Measurements from ENCODE around the gene LHCGR.

The LHCGR gene

GRCh38 chr2:48781366-48781765 is 25.8 kb upstream of the LHCGR start:
- DNase-seq (ENCODE audit: low read depth), result no peak
- TF ChIP-seq, protein P1, sequence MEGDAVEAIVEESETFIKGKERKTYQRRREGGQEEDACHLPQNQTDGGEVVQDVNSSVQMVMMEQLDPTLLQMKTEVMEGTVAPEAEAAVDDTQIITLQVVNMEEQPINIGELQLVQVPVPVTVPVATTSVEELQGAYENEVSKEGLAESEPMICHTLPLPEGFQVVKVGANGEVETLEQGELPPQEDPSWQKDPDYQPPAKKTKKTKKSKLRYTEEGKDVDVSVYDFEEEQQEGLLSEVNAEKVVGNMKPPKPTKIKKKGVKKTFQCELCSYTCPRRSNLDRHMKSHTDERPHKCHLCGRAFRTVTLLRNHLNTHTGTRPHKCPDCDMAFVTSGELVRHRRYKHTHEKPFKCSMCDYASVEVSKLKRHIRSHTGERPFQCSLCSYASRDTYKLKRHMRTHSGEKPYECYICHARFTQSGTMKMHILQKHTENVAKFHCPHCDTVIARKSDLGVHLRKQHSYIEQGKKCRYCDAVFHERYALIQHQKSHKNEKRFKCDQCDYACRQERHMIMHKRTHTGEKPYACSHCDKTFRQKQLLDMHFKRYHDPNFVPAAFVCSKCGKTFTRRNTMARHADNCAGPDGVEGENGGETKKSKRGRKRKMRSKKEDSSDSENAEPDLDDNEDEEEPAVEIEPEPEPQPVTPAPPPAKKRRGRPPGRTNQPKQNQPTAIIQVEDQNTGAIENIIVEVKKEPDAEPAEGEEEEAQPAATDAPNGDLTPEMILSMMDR (IDR thresholded peaks at IDR 0.05; ENCODE audit: insufficient read depth, low read depth, low read length, missing control alignments), result no peak
- H3K4me3 ChIP-seq (ENCODE audit: low read length), result no peak overlapping the region

DNA sequence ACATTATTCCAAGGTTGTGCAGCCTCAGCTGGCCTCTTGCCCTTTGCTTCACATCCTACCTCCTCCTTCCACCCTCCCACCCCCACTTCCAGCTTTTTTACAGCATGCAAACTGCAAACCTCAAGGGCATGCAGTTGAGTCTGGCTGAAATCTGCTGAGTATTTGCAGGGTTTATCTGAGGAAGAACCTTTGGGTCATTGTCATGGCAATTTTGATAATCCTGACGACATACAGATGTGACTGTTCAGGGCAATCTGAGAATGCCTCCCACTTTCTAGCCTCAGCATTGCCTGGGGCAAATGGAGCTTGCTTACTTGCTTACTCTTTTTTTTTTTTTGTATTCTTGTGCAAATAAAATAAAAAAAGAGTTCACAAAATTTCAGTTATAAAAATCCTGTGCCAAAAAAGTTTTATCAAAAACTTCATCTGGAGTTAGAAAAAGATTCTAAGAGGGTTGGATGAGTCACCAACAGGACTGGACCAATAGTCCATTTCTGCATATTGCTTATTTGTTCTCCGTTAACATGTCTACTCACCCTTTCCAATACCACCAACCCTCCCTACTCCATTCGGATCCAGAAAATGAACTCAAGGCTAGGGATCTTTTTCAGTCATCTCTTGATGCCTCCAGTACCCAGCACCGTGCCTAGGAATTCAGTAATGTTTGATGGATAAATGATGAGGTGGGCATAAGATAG is 23.6 kb upstream of the LHCGR start:
- H3K4me3 ChIP-seq (ENCODE audit: low read length), result no peak overlapping the region
- TF ChIP-seq, protein P1 (IDR thresholded peaks at IDR 0.05; ENCODE audit: insufficient read depth, low read depth, low read length, missing control alignments), result no peak
- DNase-seq (ENCODE audit: low read depth), result no peak

- TF ChIP-seq, protein P1 (IDR thresholded peaks at IDR 0.05; ENCODE audit: insufficient read depth, low read depth, low read length, missing control alignments), result no peak
- no peak for DNase-seq (ENCODE audit: low read depth)
- H3K4me3 ChIP-seq (ENCODE audit: low read length), result no peak overlapping the region
Observed at GRCh38 chr2:48774251-48774650, 18.7 kb upstream of the LHCGR start.

- DNase-seq (ENCODE audit: low read depth), result no peak
- TF ChIP-seq, protein P1 (IDR thresholded peaks at IDR 0.05; ENCODE audit: insufficient read depth, low read depth, low read length, missing control alignments), result no peak
- H3K4me3 ChIP-seq (ENCODE audit: low read length), result no peak overlapping the region
Observed at GRCh38 chr2:48771241-48772014, 15.9 kb upstream of the LHCGR start.

- no peak for DNase-seq (ENCODE audit: low read depth)
- TF ChIP-seq, protein P1 (IDR thresholded peaks at IDR 0.05; ENCODE audit: insufficient read depth, low read depth, low read length, missing control alignments), result no peak
- H3K4me3 ChIP-seq (ENCODE audit: low read length), result no peak overlapping the region
Observed at GRCh38 chr2:48770181-48770580, 14.7 kb upstream of the LHCGR start.

- DNase-seq (ENCODE audit: low read depth), result peak; percentile 2
- TF ChIP-seq, protein P1 (IDR thresholded peaks at IDR 0.05; ENCODE audit: insufficient read depth, low read depth, low read length, missing control alignments), result no peak
- H3K4me3 ChIP-seq (ENCODE audit: low read length), result no peak overlapping the region
Observed at GRCh38 chr2:48768669-48769068, 13.1 kb upstream of the LHCGR start.

Data from epithelial cell of esophagus (primary cell).